H9 (cell line): ENCODE results near the gene XRN2. TPM values are rescaled to one million over a fixed set of nuclear protein-coding genes. Genes with fewer than 3 reads are reported as not detected.

Source experiments
- DNase-seq: peaks from one replicate; pipeline ENCODE4 v3.0.0-alpha.2; 2017
- H2AFZ ChIP-seq: one replicate; pipeline ENCODE4 v1.6.1; 2013; ENCODE audit warnings: mild to moderate bottlenecking, low read length, control low read depth, moderate library complexity
- H2AK5ac ChIP-seq: 2 replicates; pipeline ENCODE4 v1.6.1; 2013; ENCODE audit warnings: low read length, control low read depth, mixed read lengths; ENCODE audit not compliant: insufficient read length
- H2BK120ac ChIP-seq: one replicate; pipeline ENCODE4 v1.6.1; 2013; ENCODE audit warnings: low read depth, mild to moderate bottlenecking, low read length, control low read depth, inconsistent platforms; ENCODE audit not compliant: poor library complexity, severe bottlenecking
- H2BK12ac ChIP-seq: 2 replicates; pipeline ENCODE4 v1.6.1; 2013; ENCODE audit warnings: low read length, control low read depth, mixed read lengths, low read depth; ENCODE audit not compliant: insufficient read length
- H2BK15ac ChIP-seq: 2 replicates; pipeline ENCODE4 v1.6.1; 2013; ENCODE audit warnings: low read depth, low read length, control low read depth
- H2BK20ac ChIP-seq: one replicate; pipeline ENCODE4 v1.6.1; 2013; ENCODE audit warnings: low read depth, mild to moderate bottlenecking, low read length, control low read depth, inconsistent platforms; ENCODE audit not compliant: poor library complexity, severe bottlenecking
- H2BK5ac ChIP-seq: 2 replicates; pipeline ENCODE4 v1.6.1; 2013; ENCODE audit warnings: low read length, control low read depth, mixed read lengths; ENCODE audit not compliant: insufficient read length
- H3K14ac ChIP-seq: 2 replicates; pipeline ENCODE4 v1.6.1; 2013; ENCODE audit warnings: low read length, control low read depth; ENCODE audit not compliant: insufficient read depth
- H3K18ac ChIP-seq: 2 replicates; pipeline ENCODE4 v1.6.1; 2013; ENCODE audit warnings: low read depth, mild to moderate bottlenecking, mixed read lengths, low read length, control low read depth; ENCODE audit not compliant: insufficient read length
- H3K23ac ChIP-seq: 2 replicates; pipeline ENCODE4 v1.6.1; 2013; ENCODE audit warnings: low read length, control low read depth, mixed read lengths, low read depth; ENCODE audit not compliant: insufficient read length
- H3K23me2 ChIP-seq: 2 replicates; pipeline ENCODE4 v1.6.1; 2013; ENCODE audit warnings: low read depth, mild to moderate bottlenecking, mixed read lengths, low read length, control low read depth; ENCODE audit not compliant: insufficient read length, poor library complexity, severe bottlenecking
- H3K27ac ChIP-seq: 2 replicates; pipeline ENCODE4 v1.5.1; 2013; ENCODE audit warnings: low read length, control low read depth, mixed read lengths, low read depth; ENCODE audit not compliant: insufficient read length
- H3K27me3 ChIP-seq: 2 replicates; pipeline ENCODE4 v1.6.1; 2013; ENCODE audit warnings: low read length, control low read depth, inconsistent platforms; ENCODE audit not compliant: insufficient read depth
- H3K4ac ChIP-seq: 2 replicates; pipeline ENCODE4 v1.6.1; 2013; ENCODE audit warnings: low read depth, mild to moderate bottlenecking, control low read depth, inconsistent platforms, low read length, moderate library complexity
- H3K4me1 ChIP-seq: 2 replicates; pipeline ENCODE4 v1.6.1; 2013; ENCODE audit warnings: low read length, control low read depth, inconsistent platforms; ENCODE audit not compliant: insufficient read depth
- H3K4me2 ChIP-seq: 2 replicates; pipeline ENCODE4 v1.6.1; 2013; ENCODE audit warnings: low read length, control low read depth, mixed read lengths; ENCODE audit not compliant: insufficient read length, insufficient read depth
- H3K56ac ChIP-seq: 2 replicates; pipeline ENCODE4 v1.6.1; 2013; ENCODE audit warnings: low read depth, mild to moderate bottlenecking, mixed read lengths, low read length, control low read depth; ENCODE audit not compliant: insufficient read length
- H3K79me1 ChIP-seq: 2 replicates; pipeline ENCODE4 v1.6.1; 2013; ENCODE audit warnings: low read depth, mild to moderate bottlenecking, moderate library complexity, low read length, control low read depth, inconsistent platforms; ENCODE audit not compliant: insufficient read depth, poor library complexity, severe bottlenecking
- H3K79me2 ChIP-seq: 2 replicates; pipeline ENCODE4 v1.6.1; 2013; ENCODE audit warnings: low read length, control low read depth, inconsistent platforms; ENCODE audit not compliant: insufficient read depth
- H3K9ac ChIP-seq: 2 replicates; pipeline ENCODE4 v1.6.1; 2013; ENCODE audit warnings: low read length, control low read depth, mixed read lengths; ENCODE audit not compliant: insufficient read length; ENCODE audit errors: extremely low read depth
- H3K9me3 ChIP-seq: one replicate; pipeline ENCODE4 v1.6.1; 2013; ENCODE audit warnings: low read depth, low read length, inconsistent platforms; ENCODE audit not compliant: control insufficient read depth
- H3T11ph ChIP-seq: one replicate; pipeline ENCODE4 v1.6.1; 2013; ENCODE audit warnings: mild to moderate bottlenecking, low read length, control low read depth, inconsistent platforms
- H4K20me1 ChIP-seq: one replicate; pipeline ENCODE4 v1.6.1; 2013; ENCODE audit not compliant: control insufficient read depth, insufficient read length, insufficient read depth
- H4K5ac ChIP-seq: 2 replicates; pipeline ENCODE4 v1.6.1; 2013; ENCODE audit warnings: low read depth, mild to moderate bottlenecking, mixed read lengths, low read length, control low read depth; ENCODE audit not compliant: insufficient read length
- H4K8ac ChIP-seq: replicated peaks from 2 replicates; pipeline ENCODE4 v1.6.1; 2013; ENCODE audit warnings: low read length, control low read depth, mixed read lengths, low read depth; ENCODE audit not compliant: insufficient read length
- H4K91ac ChIP-seq: 2 replicates; pipeline ENCODE4 v1.6.1; 2013; ENCODE audit warnings: low read depth, mild to moderate bottlenecking, moderate library complexity, mixed read lengths, low read length, control low read depth; ENCODE audit not compliant: insufficient read length
- H3K27ac Mint-ChIP-seq, 3 experiments: 2 replicates in 2 of 3; 3 replicates in 1 of 3; pipeline ENCODE4 v1.8.0; 2020 to 2021; ENCODE audit warnings: mixed read lengths in 3 of 3, mild to moderate bottlenecking in 1 of 3, moderate library complexity in 1 of 3
- H3K27me3 Mint-ChIP-seq: 2 replicates; pipeline ENCODE4 v1.8.0; 2021; ENCODE audit warnings: low read depth, mild to moderate bottlenecking, moderate library complexity, mixed read lengths
- H3K36me3 Mint-ChIP-seq, 3 experiments: 2 replicates in 2 of 3; 3 replicates in 1 of 3; pipeline ENCODE4 v1.8.0; 2020 to 2021; ENCODE audit warnings: low read depth in 3 of 3, mixed read lengths in 3 of 3; ENCODE audit not compliant: insufficient read depth in 1 of 3
- H3K4me1 Mint-ChIP-seq, 2 experiments: 2 replicates each; pipeline ENCODE4 v1.8.0; 2020; ENCODE audit warnings: mixed read lengths in 2 of 2
- H3K4me3 Mint-ChIP-seq, 2 experiments: 2 replicates in 1 of 2; 3 replicates in 1 of 2; pipeline ENCODE4 v1.8.0; 2020 to 2021; ENCODE audit warnings: mild to moderate bottlenecking in 2 of 2, mixed read lengths in 2 of 2, moderate library complexity in 1 of 2
- H3K9me3 Mint-ChIP-seq, 2 experiments: 2 replicates in 1 of 2; 3 replicates in 1 of 2; pipeline ENCODE4 v1.8.0; 2020; ENCODE audit warnings: mild to moderate bottlenecking in 2 of 2, mixed read lengths in 2 of 2, moderate library complexity in 1 of 2
- WGBS: extraction: QIAGEN DNeasy Blood & Tissue Kit; methylation state at CpG from one replicate; pipeline ENCODE4 v1.1.7; 2013; ENCODE audit warnings: missing lambda C conversion rate, low lambda C conversion rate, mixed read lengths; ENCODE audit not compliant: insufficient read length; ENCODE audit errors: extremely low coverage; 5-methylcytosine and 5-hydroxymethylcytosine counted together
- total RNA-seq: library from RNA; stranded (reverse); gene quantifications from 2 replicates; pipeline ENCODE4 v1.2.1, GENCODE V29; 2021
- TF ChIP-seq, protein P1 (sequence below): fragments of 200-600 bp; sonication (generic); conservative IDR thresholded peaks from 3 replicates; pipeline ENCODE4 v1.8.0; 2021; ENCODE audit warnings: antibody characterized with exemption, mild to moderate bottlenecking

XRN2 gene
- total RNA-seq, 1 experiment from 2014 or later, result 96.7 TPM

DNA sequence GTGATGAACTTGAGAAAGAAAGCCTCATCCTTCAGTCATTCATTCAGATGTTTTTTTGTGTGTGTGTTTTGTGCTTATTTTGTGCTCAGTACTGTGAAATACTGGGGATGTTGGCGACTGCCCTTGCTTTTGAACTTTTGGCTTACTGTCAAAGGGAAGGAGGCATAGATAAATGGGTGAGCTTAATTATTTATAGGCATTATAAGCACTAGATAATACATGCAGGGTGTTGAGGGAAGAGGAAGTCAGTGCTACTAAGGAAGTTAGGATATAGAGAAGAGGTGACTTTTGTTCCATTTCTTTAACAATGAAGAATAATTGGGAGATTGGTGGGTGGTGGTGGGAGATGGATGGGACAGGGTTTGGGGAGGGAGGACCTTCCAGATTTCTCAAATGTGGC lies 23.6 kb downstream of the XRN2 start:
- TF ChIP-seq, protein P1, sequence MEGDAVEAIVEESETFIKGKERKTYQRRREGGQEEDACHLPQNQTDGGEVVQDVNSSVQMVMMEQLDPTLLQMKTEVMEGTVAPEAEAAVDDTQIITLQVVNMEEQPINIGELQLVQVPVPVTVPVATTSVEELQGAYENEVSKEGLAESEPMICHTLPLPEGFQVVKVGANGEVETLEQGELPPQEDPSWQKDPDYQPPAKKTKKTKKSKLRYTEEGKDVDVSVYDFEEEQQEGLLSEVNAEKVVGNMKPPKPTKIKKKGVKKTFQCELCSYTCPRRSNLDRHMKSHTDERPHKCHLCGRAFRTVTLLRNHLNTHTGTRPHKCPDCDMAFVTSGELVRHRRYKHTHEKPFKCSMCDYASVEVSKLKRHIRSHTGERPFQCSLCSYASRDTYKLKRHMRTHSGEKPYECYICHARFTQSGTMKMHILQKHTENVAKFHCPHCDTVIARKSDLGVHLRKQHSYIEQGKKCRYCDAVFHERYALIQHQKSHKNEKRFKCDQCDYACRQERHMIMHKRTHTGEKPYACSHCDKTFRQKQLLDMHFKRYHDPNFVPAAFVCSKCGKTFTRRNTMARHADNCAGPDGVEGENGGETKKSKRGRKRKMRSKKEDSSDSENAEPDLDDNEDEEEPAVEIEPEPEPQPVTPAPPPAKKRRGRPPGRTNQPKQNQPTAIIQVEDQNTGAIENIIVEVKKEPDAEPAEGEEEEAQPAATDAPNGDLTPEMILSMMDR, result no peak
- no CpG with 5 or more reads among the region's 1 CpG for WGBS

More for the DNA sequence above, 23.6 kb downstream of the XRN2 start:
- no peak overlapping the region for H3K4me2 ChIP-seq
- no peak overlapping the region for H3K18ac ChIP-seq
- H4K8ac ChIP-seq, result no peak overlapping the region
- H3K4ac ChIP-seq, result no peak overlapping the region
- Mint-ChIP-seq H3K4me3 (no peak overlapping the region), H3K36me3 (peaks cover 9 to 17% (median 17%) of the 10 kb centered on the region in 3 experiments; a peak in 6 of 7 replicates), H3K27ac (peak overlapping the region in 1 of 3 experiments; percentile 3; a peak in 1 of 7 replicates), H3K27me3 (no peaks in the 10 kb centered on the region), H3K9me3 (peaks cover 0 to 2% of the 10 kb centered on the region in 2 experiments; a peak in 1 of 5 replicates), H3K4me1 (peaks cover 30 to 38% of the 10 kb centered on the region in 2 experiments)
- no peaks in the 10 kb centered on the region for H4K20me1 ChIP-seq
- H3K4me1 ChIP-seq, result peaks cover 11% of the 10 kb centered on the region; the same call in 1 of the 2 replicates
- H3K27ac ChIP-seq, result no peak overlapping the region
- no peak overlapping the region for H2AK5ac ChIP-seq
- no peak for DNase-seq
- no peak overlapping the region for H2BK12ac ChIP-seq
- no peak overlapping the region for H3K9ac ChIP-seq
- H4K5ac ChIP-seq, result no peak overlapping the region
- H2BK15ac ChIP-seq, result no peak overlapping the region
- H3K79me2 ChIP-seq, result peaks cover 53% of the 10 kb centered on the region
- H2BK5ac ChIP-seq, result no peak overlapping the region
- H3K9me3 ChIP-seq, result no peaks in the 10 kb centered on the region
- H3K79me1 ChIP-seq, result peaks cover 3% of the 10 kb centered on the region
- no peaks in the 10 kb centered on the region for H3K27me3 ChIP-seq
- H3K23ac ChIP-seq, result no peak overlapping the region
- no peak overlapping the region for H3K14ac ChIP-seq
- no peak overlapping the region for H3K56ac ChIP-seq
- no peak overlapping the region for H4K91ac ChIP-seq
- no peak overlapping the region for H3T11ph ChIP-seq
- H2BK20ac ChIP-seq, result no peak overlapping the region
- H2BK120ac ChIP-seq, result no peak overlapping the region
- no peaks in the 10 kb centered on the region for H3K23me2 ChIP-seq
- H2AFZ ChIP-seq, result no peak overlapping the region
